Progenitor cell of endocrine pancreas (in vitro differentiated cells): ENCODE data around the gene CCDC149. TPM values are rescaled to one million over a fixed set of nuclear protein-coding genes. Genes with fewer than 3 reads are reported as not detected.

Experiments
- DNase-seq: peaks from one replicate; pipeline ENCODE4 v3.0.0; 2021; ENCODE audit warnings: low spot score; ENCODE audit not compliant: unreplicated experiment
- H3K27ac Mint-ChIP-seq: 2 replicates; pipeline ENCODE4 v1.8.0; 2021; ENCODE audit warnings: mild to moderate bottlenecking, moderate library complexity, mixed read lengths
- H3K27me3 Mint-ChIP-seq: 2 replicates; pipeline ENCODE4 v1.8.0; 2021; ENCODE audit warnings: mixed read lengths
- H3K36me3 Mint-ChIP-seq: 2 replicates; pipeline ENCODE4 v1.8.0; 2022; ENCODE audit warnings: mixed read lengths; ENCODE audit not compliant: insufficient read depth
- H3K4me1 Mint-ChIP-seq: 2 replicates; pipeline ENCODE4 v1.8.0; 2021; ENCODE audit warnings: low read depth, mixed read lengths
- H3K4me3 Mint-ChIP-seq: 2 replicates; pipeline ENCODE4 v1.8.0; 2021; ENCODE audit warnings: low read depth, mild to moderate bottlenecking, moderate library complexity, mixed read lengths
- H3K9me3 Mint-ChIP-seq: 2 replicates; pipeline ENCODE4 v1.8.0; 2021; ENCODE audit warnings: low read depth, mixed read lengths
- CTCF ChIP-seq: fragments of 200-600 bp; sonication (generic); IDR thresholded peaks from one replicate; pipeline ENCODE4 v1.5.0; 2021; ENCODE audit warnings: antibody characterized with exemption, mild to moderate bottlenecking; ENCODE audit not compliant: unreplicated experiment
- total RNA-seq: library from RNA; stranded (reverse); gene quantifications from 2 replicates; pipeline ENCODE4 v1.2.1, GENCODE V29; 2021

CCDC149 gene
- total RNA-seq, 1 donor from 2014 or later, result 13.2 TPM

- peaks cover 27% of the 10 kb centered on the region for H3K36me3 Mint-ChIP-seq
- peaks cover 2% of the 10 kb centered on the region for H3K4me1 Mint-ChIP-seq
- no peak for TF ChIP-seq CTCF
- H3K27ac Mint-ChIP-seq, result no peak overlapping the region
- DNase-seq, result no peak
- H3K9me3 Mint-ChIP-seq, result peaks cover 8% of the 10 kb centered on the region
- H3K4me3 Mint-ChIP-seq, result no peak overlapping the region
- H3K27me3 Mint-ChIP-seq, result no peaks in the 10 kb centered on the region
Observed at GRCh38 chr4:24816797-24817196, 96.0 kb downstream of the CCDC149 start.

- DNase-seq, result no peak
- TF ChIP-seq CTCF, result no peak
- Mint-ChIP-seq H3K4me3 (no peak overlapping the region), H3K27ac (no peak overlapping the region), H3K9me3 (peaks cover 8% of the 10 kb centered on the region), H3K36me3 (peaks cover 19% of the 10 kb centered on the region), H3K4me1 (peaks cover 2% of the 10 kb centered on the region), H3K27me3 (no peaks in the 10 kb centered on the region)
Observed at GRCh38 chr4:24813732-24814131, 99.1 kb downstream of the CCDC149 start.

- Mint-ChIP-seq H3K27me3 (peaks cover 3% of the 10 kb centered on the region), H3K27ac (no peak overlapping the region), H3K36me3 (peaks cover 16% of the 10 kb centered on the region), H3K4me1 (peaks cover 2% of the 10 kb centered on the region), H3K4me3 (no peak overlapping the region), H3K9me3 (peaks cover 8% of the 10 kb centered on the region)
- no peak for TF ChIP-seq CTCF
- no peak for DNase-seq
Observed at GRCh38 chr4:24810871-24811631, 101.8 kb downstream of the CCDC149 start.

GRCh38 chr4:24809815-24810405 is 102.9 kb downstream of the CCDC149 start:
- Mint-ChIP-seq H3K9me3 (peaks cover 8% of the 10 kb centered on the region), H3K36me3 (peaks cover 16% of the 10 kb centered on the region), H3K4me1 (peaks cover 6% of the 10 kb centered on the region), H3K27ac (no peak overlapping the region), H3K4me3 (no peak overlapping the region), H3K27me3 (peaks cover 3% of the 10 kb centered on the region)
- no peak for TF ChIP-seq CTCF
- DNase-seq, result no peak

GRCh38 chr4:24809376-24809775 is 103.5 kb downstream of the CCDC149 start:
- Mint-ChIP-seq H3K27me3 (peaks cover 3% of the 10 kb centered on the region), H3K4me1 (peaks cover 11% of the 10 kb centered on the region), H3K9me3 (peaks cover 8% of the 10 kb centered on the region), H3K27ac (no peak overlapping the region), H3K36me3 (peaks cover 16% of the 10 kb centered on the region), H3K4me3 (no peak overlapping the region)
- DNase-seq, result no peak
- TF ChIP-seq CTCF, result peak; percentile 20
